TTC549 (cell line): Measurements from ENCODE around the gene PGA3.
"Not testable (repeated sequence)": the region's sequence is repeated elsewhere in the genome, so short reads cannot be mapped to it uniquely, and the experiment has no call there.

Source experiments
- FAIRE-seq: peaks from 2 replicates; lab custom pipeline; 2012; peaks lifted over from hg19 to GRCh38; lab: Jason Lieb, UNC

Gene PGA3

DNA sequence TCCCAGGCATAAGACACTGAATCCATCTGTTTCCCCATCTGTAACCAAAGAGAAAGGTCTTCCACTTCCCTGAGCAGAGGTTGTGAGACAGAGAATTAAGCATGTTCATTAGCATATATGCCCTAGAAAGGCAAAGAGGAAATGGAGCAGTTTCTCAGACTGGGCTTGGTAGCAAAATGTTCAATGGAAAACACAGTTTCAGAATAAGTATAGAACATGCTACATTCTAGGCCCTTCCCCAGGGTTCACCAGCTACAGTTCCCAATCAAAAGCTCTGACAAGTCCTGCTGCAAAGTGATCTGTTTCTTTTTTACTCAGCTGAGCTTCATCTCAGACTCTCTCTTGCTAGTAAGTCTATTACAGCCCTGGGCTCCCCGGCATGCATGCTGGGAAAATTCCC is 49.0 kb downstream of the PGA3 start:
- FAIRE-seq = not testable (repeated sequence)

DNA sequence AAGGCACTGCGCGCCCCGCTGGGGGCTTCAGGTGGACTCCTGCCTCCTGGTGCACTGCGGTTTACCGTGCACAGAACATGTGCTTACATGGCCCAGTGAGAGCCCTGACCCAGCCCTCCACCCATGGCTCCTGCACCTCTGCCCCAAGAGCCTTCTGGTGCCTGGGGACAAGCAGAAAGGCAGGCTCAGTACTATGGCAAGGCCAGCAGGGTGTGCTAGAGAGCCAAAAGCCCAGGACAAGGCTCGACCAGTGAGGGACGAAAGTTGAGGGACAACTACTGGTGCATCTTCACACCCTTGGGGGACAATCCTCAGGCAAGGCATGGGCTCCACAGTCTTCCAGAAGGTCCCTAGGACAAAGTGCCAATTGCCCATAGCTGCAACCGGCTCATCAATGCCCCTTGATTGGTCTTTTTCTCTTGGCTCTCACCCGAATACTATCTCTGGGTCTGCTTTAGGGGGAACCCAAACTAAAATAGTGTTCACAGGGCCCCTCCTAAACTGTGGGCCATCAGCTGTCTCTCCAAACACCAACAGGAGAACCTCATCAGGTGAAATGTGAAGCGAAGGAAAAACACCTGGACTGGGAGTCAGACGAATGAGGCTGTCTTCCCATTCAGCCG is 51.2 kb downstream of the PGA3 start:
- no peak for FAIRE-seq

DNA sequence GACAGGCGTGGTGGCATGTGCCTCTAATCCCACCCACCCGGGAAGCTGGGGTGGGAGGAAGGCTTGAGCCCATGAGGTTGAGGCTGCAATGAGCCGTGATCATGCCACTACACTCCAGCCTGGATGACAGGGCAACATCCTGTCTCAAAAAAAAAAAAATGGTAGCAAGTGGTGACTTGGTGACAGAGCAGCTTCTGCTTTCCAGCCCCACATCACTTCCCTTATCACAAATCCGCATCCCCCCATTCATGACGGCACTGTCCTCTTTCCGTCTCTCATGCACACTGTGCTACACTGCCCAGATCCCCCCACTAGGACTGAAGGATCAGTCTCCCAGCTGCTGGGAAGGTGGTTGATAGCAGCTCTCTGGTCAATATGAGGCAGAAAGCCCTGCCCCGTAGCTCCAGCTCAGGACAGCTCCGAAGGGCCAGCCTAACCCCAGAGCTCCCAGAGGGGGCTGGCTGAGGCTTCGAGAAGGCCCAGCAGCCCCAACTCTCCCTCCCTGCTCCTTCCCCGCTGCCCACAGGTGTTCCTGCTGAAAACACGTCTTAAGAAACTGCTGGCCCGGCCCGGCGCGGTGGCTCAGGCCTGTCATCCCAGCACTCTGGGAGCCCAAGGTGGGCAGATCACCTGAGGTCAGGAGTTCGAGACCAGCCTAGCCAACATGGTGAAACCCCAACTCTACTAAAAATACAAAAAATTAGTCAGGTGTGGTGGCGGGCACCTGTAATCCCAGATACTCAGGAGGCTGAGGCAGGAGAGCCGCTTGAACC is 53.6 kb downstream of the PGA3 start:
- FAIRE-seq = no peak

DNA sequence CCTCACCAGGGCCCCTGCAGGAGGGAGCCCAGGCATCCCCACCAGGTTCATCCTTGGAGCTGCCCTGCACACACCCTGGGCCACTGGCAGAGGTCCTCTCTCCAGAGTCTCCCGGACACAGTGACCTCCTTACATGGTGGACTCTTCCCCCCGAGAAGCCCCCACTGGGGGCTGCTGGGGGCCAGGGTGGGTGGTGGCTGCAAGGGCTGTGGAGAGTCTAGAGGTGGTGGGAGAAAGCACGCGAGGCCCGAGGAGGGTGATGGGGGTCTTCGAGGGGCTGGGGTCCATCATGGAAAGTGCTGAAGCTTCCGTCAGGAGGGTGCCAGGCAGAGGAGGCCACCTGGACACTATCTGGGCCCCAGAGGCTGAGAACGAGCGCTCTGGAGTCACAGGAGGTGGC is 55.2 kb downstream of the PGA3 start:
- no peak for FAIRE-seq

DNA sequence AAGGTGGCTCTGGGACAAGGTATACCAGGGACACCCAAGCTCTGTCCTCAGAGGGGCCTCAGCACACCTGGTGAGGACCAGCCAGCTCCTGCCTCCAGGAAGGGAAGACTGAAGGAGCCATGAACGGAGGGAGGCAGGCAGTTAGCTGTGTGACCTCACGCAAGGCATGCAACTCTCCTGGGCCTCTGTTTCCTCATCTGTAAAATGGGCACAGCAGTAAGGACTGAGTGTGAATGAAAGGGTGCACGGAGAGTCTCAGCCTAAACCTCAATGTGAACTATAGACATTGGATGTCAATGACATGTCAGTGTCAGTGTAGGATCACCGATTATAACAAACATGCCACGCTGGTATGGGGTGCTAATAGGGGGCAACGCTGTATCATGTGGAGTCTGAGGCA is 56.0 kb downstream of the PGA3 start:
- FAIRE-seq = no peak
